ENCODE measurements around the gene CHMP2A. TPM values are rescaled to one million over a fixed set of nuclear protein-coding genes. Genes with fewer than 3 reads are reported as not detected.

The CHMP2A gene
- total RNA-seq, 1 experiment from 2014 or later = 109 TPM

DNA sequence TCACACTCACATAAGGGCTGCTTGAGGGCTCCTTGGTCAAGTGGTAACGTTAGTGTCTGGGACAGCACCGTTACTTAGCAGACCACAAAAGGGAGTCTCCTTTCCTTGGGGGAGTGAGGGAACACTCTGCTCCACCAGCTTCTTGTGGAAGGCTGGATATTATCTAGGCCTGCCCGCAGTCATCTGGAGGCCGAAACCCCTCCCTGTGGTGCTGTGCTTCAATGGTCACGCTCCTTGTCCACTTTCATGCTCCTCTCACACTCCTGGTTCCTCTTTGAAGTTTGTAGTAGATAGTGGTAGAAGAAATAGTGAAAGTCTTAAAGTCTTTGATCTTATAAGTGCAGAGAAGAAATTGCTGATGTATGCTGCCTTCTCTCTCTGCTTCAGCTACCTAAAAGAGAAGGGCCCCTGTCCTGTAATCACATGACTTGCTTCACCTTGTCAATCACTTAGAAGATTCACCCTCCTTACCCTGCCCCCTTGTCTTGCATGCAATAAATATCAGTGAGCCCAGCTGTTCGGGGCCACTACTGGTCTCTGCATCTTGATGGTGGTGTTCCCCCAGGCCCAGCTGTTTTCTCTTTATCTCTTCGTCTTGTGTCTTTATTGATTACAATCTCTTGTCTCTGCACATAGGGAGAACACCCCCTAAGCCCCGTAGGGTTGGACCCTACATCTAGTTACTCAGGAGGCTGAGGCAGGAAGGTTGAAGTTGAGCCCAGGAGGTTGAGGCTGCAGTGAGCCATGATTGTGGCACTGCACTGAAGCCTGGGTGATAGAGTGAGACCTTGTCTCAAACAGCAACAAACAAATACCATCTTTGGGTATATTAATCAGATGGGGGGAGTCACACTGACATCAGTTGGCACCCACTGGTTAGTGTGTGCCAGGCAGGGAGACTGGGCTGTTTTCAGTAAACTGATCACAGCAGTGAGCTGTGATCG lies 29.9 kb upstream of the CHMP2A start (continued):
- TF ChIP-seq, protein P1, sequence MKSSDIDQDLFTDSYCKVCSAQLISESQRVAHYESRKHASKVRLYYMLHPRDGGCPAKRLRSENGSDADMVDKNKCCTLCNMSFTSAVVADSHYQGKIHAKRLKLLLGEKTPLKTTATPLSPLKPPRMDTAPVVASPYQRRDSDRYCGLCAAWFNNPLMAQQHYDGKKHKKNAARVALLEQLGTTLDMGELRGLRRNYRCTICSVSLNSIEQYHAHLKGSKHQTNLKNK (CRISPR knock-in tag; IDR thresholded peaks at IDR 0.05) = no peak
- TF ChIP-seq, protein P2, sequence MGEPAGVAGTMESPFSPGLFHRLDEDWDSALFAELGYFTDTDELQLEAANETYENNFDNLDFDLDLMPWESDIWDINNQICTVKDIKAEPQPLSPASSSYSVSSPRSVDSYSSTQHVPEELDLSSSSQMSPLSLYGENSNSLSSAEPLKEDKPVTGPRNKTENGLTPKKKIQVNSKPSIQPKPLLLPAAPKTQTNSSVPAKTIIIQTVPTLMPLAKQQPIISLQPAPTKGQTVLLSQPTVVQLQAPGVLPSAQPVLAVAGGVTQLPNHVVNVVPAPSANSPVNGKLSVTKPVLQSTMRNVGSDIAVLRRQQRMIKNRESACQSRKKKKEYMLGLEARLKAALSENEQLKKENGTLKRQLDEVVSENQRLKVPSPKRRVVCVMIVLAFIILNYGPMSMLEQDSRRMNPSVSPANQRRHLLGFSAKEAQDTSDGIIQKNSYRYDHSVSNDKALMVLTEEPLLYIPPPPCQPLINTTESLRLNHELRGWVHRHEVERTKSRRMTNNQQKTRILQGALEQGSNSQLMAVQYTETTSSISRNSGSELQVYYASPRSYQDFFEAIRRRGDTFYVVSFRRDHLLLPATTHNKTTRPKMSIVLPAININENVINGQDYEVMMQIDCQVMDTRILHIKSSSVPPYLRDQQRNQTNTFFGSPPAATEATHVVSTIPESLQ (CRISPR knock-in tag; IDR thresholded peaks at IDR 0.05) = no peak
- TF ChIP-seq SOX15 (CRISPR knock-in tag; IDR thresholded peaks at IDR 0.05) (no peak), IRF2 (CRISPR knock-in tag; IDR thresholded peaks at IDR 0.05; ENCODE audit: borderline replicate concordance, low read depth) (no peak), NR3C1 (CRISPR knock-in tag; conservative IDR thresholded peaks at IDR 0.05; ENCODE audit: low read depth) (no peak)

DNA sequence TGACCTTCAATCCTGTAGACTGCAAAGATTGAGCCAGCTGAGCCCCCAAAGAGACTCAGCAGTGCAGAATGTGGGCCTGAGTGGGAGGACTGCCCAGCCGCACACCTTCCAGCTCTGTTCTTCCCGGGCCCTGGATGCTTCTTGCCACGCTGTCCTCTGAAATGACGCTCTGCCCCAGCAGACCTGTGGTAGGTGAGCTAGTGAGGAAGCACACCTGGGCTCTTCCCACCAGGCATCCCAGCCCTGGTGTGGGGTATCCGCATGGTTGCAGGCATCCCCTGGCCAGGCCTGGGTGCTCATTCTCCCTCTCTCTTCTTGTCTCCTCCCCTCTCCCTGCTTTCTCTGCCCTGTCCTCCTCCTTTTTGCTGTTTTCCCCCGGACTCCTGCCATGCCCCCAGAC lies 28.1 kb upstream of the CHMP2A start:
- ChIA-PET POLR2A (no interaction called here), CTCF (no interaction called here)
- ATAC-seq (no peak), DNase-seq (ENCODE audit: low spot score) (no peak)
- TF ChIP-seq, protein P3, sequence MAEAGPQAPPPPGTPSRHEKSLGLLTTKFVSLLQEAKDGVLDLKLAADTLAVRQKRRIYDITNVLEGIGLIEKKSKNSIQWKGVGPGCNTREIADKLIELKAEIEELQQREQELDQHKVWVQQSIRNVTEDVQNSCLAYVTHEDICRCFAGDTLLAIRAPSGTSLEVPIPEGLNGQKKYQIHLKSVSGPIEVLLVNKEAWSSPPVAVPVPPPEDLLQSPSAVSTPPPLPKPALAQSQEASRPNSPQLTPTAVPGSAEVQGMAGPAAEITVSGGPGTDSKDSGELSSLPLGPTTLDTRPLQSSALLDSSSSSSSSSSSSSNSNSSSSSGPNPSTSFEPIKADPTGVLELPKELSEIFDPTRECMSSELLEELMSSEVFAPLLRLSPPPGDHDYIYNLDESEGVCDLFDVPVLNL (CRISPR knock-in tag; IDR thresholded peaks at IDR 0.05; ENCODE audit: borderline replicate concordance, low read depth) = no peak
- no peak for TF ChIP-seq FOXJ3 (CRISPR knock-in tag; IDR thresholded peaks at IDR 0.05; ENCODE audit: borderline replicate concordance)
- TF ChIP-seq, protein P4, sequence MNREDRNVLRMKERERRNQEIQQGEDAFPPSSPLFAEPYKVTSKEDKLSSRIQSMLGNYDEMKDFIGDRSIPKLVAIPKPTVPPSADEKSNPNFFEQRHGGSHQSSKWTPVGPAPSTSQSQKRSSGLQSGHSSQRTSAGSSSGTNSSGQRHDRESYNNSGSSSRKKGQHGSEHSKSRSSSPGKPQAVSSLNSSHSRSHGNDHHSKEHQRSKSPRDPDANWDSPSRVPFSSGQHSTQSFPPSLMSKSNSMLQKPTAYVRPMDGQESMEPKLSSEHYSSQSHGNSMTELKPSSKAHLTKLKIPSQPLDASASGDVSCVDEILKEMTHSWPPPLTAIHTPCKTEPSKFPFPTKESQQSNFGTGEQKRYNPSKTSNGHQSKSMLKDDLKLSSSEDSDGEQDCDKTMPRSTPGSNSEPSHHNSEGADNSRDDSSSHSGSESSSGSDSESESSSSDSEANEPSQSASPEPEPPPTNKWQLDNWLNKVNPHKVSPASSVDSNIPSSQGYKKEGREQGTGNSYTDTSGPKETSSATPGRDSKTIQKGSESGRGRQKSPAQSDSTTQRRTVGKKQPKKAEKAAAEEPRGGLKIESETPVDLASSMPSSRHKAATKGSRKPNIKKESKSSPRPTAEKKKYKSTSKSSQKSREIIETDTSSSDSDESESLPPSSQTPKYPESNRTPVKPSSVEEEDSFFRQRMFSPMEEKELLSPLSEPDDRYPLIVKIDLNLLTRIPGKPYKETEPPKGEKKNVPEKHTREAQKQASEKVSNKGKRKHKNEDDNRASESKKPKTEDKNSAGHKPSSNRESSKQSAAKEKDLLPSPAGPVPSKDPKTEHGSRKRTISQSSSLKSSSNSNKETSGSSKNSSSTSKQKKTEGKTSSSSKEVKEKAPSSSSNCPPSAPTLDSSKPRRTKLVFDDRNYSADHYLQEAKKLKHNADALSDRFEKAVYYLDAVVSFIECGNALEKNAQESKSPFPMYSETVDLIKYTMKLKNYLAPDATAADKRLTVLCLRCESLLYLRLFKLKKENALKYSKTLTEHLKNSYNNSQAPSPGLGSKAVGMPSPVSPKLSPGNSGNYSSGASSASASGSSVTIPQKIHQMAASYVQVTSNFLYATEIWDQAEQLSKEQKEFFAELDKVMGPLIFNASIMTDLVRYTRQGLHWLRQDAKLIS (CRISPR knock-in tag; IDR thresholded peaks at IDR 0.05; ENCODE audit: borderline replicate concordance) = no peak
- TF ChIP-seq NFATC4 (CRISPR knock-in tag; IDR thresholded peaks at IDR 0.05) = no peak
- TF ChIP-seq TCF7 (CRISPR knock-in tag; IDR thresholded peaks at IDR 0.05; ENCODE audit: low read depth) = no peak
- TF ChIP-seq, protein P5, sequence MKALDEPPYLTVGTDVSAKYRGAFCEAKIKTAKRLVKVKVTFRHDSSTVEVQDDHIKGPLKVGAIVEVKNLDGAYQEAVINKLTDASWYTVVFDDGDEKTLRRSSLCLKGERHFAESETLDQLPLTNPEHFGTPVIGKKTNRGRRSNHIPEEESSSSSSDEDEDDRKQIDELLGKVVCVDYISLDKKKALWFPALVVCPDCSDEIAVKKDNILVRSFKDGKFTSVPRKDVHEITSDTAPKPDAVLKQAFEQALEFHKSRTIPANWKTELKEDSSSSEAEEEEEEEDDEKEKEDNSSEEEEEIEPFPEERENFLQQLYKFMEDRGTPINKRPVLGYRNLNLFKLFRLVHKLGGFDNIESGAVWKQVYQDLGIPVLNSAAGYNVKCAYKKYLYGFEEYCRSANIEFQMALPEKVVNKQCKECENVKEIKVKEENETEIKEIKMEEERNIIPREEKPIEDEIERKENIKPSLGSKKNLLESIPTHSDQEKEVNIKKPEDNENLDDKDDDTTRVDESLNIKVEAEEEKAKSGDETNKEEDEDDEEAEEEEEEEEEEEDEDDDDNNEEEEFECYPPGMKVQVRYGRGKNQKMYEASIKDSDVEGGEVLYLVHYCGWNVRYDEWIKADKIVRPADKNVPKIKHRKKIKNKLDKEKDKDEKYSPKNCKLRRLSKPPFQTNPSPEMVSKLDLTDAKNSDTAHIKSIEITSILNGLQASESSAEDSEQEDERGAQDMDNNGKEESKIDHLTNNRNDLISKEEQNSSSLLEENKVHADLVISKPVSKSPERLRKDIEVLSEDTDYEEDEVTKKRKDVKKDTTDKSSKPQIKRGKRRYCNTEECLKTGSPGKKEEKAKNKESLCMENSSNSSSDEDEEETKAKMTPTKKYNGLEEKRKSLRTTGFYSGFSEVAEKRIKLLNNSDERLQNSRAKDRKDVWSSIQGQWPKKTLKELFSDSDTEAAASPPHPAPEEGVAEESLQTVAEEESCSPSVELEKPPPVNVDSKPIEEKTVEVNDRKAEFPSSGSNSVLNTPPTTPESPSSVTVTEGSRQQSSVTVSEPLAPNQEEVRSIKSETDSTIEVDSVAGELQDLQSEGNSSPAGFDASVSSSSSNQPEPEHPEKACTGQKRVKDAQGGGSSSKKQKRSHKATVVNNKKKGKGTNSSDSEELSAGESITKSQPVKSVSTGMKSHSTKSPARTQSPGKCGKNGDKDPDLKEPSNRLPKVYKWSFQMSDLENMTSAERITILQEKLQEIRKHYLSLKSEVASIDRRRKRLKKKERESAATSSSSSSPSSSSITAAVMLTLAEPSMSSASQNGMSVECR (CRISPR knock-in tag; IDR thresholded peaks at IDR 0.05; ENCODE audit: borderline replicate concordance) = no peak
- no peak for TF ChIP-seq PRRX2 (CRISPR knock-in tag; IDR thresholded peaks at IDR 0.05)
- TF ChIP-seq, protein P6, sequence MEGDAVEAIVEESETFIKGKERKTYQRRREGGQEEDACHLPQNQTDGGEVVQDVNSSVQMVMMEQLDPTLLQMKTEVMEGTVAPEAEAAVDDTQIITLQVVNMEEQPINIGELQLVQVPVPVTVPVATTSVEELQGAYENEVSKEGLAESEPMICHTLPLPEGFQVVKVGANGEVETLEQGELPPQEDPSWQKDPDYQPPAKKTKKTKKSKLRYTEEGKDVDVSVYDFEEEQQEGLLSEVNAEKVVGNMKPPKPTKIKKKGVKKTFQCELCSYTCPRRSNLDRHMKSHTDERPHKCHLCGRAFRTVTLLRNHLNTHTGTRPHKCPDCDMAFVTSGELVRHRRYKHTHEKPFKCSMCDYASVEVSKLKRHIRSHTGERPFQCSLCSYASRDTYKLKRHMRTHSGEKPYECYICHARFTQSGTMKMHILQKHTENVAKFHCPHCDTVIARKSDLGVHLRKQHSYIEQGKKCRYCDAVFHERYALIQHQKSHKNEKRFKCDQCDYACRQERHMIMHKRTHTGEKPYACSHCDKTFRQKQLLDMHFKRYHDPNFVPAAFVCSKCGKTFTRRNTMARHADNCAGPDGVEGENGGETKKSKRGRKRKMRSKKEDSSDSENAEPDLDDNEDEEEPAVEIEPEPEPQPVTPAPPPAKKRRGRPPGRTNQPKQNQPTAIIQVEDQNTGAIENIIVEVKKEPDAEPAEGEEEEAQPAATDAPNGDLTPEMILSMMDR (IDR thresholded peaks at IDR 0.05) = no peak
- TF ChIP-seq ZNF263 (CRISPR knock-in tag; IDR thresholded peaks at IDR 0.05; ENCODE audit: low read depth) = no peak
- no peak for TF ChIP-seq NFYB (CRISPR knock-in tag; conservative IDR thresholded peaks at IDR 0.05; ENCODE audit: low read depth)
- TF ChIP-seq NFE2L1 (CRISPR knock-in tag; IDR thresholded peaks at IDR 0.05) = no peak
- Mint-ChIP-seq H3K27me3 (ENCODE audit: low read depth) (no peaks in the 10 kb centered on the region), H3K27ac (no peak overlapping the region), H3K4me1 (peaks cover 7% of the 10 kb centered on the region), H3K4me3 (no peak overlapping the region), H3K36me3 (peaks cover 14% of the 10 kb centered on the region), H3K9me3 (no peaks in the 10 kb centered on the region)
